T-helper 1 cell treated with Interleukin-12 subunit alpha and Interleukin-12 subunit beta and Interleukin-4 antibody, amounts not matched to agents 30 μg/mL and 1 μg/mL, for 36 hours (primary cell): ENCODE measurements around the gene MSI2.
"Not testable (repeated sequence)": the region's sequence is repeated elsewhere in the genome, so short reads cannot be mapped to it uniquely, and the experiment has no call there.

ENCODE experiments used
- H3K27ac Mint-ChIP-seq: one replicate; pipeline ENCODE4 v1.8.0; 2021; ENCODE audit warnings: mild to moderate bottlenecking, mixed read lengths
- H3K27me3 Mint-ChIP-seq: one replicate; pipeline ENCODE4 v1.8.0; 2021; ENCODE audit warnings: low read depth, mixed read lengths
- H3K36me3 Mint-ChIP-seq: one replicate; pipeline ENCODE4 v1.8.0; 2021; ENCODE audit warnings: low read depth, mixed read lengths
- H3K4me1 Mint-ChIP-seq: one replicate; pipeline ENCODE4 v1.8.0; 2021; ENCODE audit warnings: low read depth, mixed read lengths
- H3K4me3 Mint-ChIP-seq: one replicate; pipeline ENCODE4 v1.8.0; 2021; ENCODE audit warnings: mild to moderate bottlenecking, moderate library complexity, mixed read lengths
- H3K9me3 Mint-ChIP-seq: one replicate; pipeline ENCODE4 v1.8.0; 2021; ENCODE audit warnings: mixed read lengths

MSI2 gene

DNA sequence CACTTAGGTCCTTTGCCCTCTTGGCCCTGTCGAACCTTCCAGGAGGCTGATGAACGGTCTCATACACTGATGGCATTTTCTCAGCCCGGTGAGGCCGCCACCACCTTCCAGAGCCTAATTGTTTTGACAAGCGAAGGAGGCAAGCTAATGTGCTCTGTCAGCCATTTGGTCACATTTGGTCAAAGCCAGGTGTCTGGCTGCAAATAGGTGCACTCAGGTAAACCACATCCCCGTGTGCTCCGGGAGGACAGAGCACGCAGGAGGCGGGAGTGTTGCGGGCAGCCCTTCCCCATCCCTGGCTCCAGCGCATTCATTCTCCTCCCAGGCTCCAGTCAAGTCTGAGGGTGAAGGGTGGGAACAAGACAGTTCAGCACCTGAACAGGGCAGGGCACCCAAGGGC is 240.1 kb downstream of the MSI2 start:
- H3K4me1 Mint-ChIP-seq, result peaks cover 17% of the 10 kb centered on the region
- H3K36me3 Mint-ChIP-seq, result no peaks in the 10 kb centered on the region
- H3K27ac Mint-ChIP-seq, result no peak overlapping the region
- no peaks in the 10 kb centered on the region for H3K9me3 Mint-ChIP-seq
- no peaks in the 10 kb centered on the region for H3K27me3 Mint-ChIP-seq
- H3K4me3 Mint-ChIP-seq, result no peak overlapping the region

GRCh38 chr17:57498443-57498842 is 242.1 kb downstream of the MSI2 start:
- no peaks in the 10 kb centered on the region for H3K27me3 Mint-ChIP-seq
- H3K27ac Mint-ChIP-seq, result no peak overlapping the region
- H3K4me1 Mint-ChIP-seq, result peaks cover 17% of the 10 kb centered on the region
- no peaks in the 10 kb centered on the region for H3K36me3 Mint-ChIP-seq
- H3K4me3 Mint-ChIP-seq, result no peak overlapping the region
- H3K9me3 Mint-ChIP-seq, result no peaks in the 10 kb centered on the region

- not testable (repeated sequence) for H3K36me3 Mint-ChIP-seq, H3K27ac Mint-ChIP-seq, H3K9me3 Mint-ChIP-seq, H3K27me3 Mint-ChIP-seq, H3K4me3 Mint-ChIP-seq
- peaks cover 18% of the 10 kb centered on the region for H3K4me1 Mint-ChIP-seq
Measured at GRCh38 chr17:57499221-57499620, 242.9 kb downstream of the MSI2 start.

GRCh38 chr17:57499648-57500049 is 243.3 kb downstream of the MSI2 start:
- no peaks in the 10 kb centered on the region for H3K36me3 Mint-ChIP-seq
- peak overlapping the region; percentile 1 for H3K27ac Mint-ChIP-seq
- H3K4me3 Mint-ChIP-seq, result no peak overlapping the region
- no peaks in the 10 kb centered on the region for H3K27me3 Mint-ChIP-seq
- peaks cover 20% of the 10 kb centered on the region for H3K4me1 Mint-ChIP-seq
- no peaks in the 10 kb centered on the region for H3K9me3 Mint-ChIP-seq

- no peaks in the 10 kb centered on the region for H3K27me3 Mint-ChIP-seq
- H3K36me3 Mint-ChIP-seq, result no peaks in the 10 kb centered on the region
- H3K4me1 Mint-ChIP-seq, result peaks cover 17% of the 10 kb centered on the region
- H3K9me3 Mint-ChIP-seq, result no peaks in the 10 kb centered on the region
- no peak overlapping the region for H3K27ac Mint-ChIP-seq
- H3K4me3 Mint-ChIP-seq, result no peak overlapping the region
Measured at GRCh38 chr17:57501016-57501415, 244.7 kb downstream of the MSI2 start.

GRCh38 chr17:57502022-57502421 is 245.7 kb downstream of the MSI2 start:
- Mint-ChIP-seq H3K27me3 (no peaks in the 10 kb centered on the region), H3K9me3 (no peaks in the 10 kb centered on the region), H3K4me3 (no peak overlapping the region), H3K36me3 (no peaks in the 10 kb centered on the region), H3K27ac (no peak overlapping the region), H3K4me1 (peaks cover 17% of the 10 kb centered on the region)

GRCh38 chr17:57502811-57503241 is 246.5 kb downstream of the MSI2 start:
- no peaks in the 10 kb centered on the region for H3K9me3 Mint-ChIP-seq
- no peaks in the 10 kb centered on the region for H3K36me3 Mint-ChIP-seq
- no peaks in the 10 kb centered on the region for H3K27me3 Mint-ChIP-seq
- H3K4me1 Mint-ChIP-seq, result peaks cover 13% of the 10 kb centered on the region
- no peak overlapping the region for H3K27ac Mint-ChIP-seq
- no peak overlapping the region for H3K4me3 Mint-ChIP-seq

DNA sequence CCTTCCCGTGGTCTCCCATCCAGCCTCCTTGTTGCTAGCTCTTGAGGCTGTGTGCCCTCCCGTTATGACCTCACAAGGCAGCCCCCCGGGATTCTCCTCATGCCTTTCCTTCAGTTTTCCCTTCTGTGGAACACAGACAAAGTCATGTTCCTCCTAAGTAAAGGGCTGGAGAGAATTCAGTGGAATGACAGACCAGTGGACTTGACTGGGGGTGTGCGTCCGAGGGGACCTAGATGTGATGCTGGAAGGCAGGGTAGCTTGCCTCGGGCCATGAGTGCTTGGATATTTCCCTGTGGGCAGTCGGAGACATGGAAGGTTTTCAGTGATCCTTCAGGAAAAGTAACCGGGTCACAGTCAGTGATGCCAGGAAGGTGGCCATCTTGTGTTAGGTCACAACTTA is 247.9 kb downstream of the MSI2 start:
- Mint-ChIP-seq H3K9me3 (no peaks in the 10 kb centered on the region), H3K4me1 (peaks cover 10% of the 10 kb centered on the region), H3K36me3 (no peaks in the 10 kb centered on the region), H3K27ac (no peak overlapping the region), H3K4me3 (no peak overlapping the region), H3K27me3 (no peaks in the 10 kb centered on the region)

DNA sequence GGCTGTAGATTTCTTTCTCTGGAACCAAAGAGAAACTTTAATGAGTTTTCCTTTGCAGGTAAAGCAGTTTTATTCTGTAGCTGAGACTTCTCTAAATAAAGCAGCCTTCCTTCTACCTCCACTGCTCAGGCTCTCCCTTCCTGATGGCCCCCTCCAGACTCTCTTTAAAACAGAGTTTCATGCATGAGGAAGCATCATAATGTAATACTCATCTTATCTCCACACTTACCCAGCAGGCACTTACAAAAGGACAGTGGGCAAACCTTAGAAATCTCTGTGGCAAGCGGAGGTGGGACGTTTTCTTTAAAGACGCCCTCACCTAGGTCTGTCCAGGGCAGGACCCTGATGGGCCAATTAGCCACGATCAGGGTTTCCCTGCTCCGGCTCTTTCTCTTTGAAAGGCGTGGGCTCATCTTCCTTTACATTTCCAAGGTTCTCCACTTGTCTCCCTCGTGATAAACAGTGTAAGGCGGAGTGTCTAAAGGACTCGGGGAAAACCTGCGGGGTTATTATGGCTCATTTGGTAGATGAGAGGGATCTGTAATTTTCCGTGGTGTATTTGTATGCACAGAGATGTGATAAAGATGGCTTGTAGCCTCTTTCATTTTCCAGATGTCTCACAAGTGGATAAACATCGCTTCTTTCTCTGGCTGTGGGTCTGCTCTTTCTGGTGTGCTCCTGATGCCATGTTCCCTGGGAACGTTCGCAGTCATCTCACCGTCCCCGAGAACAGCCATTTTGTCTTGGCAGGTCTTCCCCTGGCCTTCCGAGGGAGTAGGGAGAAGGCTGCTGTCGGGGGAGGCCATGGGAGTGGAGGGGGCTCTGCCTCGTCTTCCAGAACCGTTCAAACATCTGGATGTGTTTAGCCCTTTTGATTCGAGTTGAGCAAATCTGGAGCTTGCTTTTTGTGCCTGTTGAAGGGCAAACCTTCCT is 249.8 kb downstream of the MSI2 start:
- no peaks in the 10 kb centered on the region for H3K9me3 Mint-ChIP-seq
- H3K4me3 Mint-ChIP-seq, result no peak overlapping the region
- H3K27ac Mint-ChIP-seq, result no peak overlapping the region
- no peaks in the 10 kb centered on the region for H3K36me3 Mint-ChIP-seq
- peaks cover 5% of the 10 kb centered on the region for H3K4me1 Mint-ChIP-seq
- H3K27me3 Mint-ChIP-seq, result no peaks in the 10 kb centered on the region

GRCh38 chr17:57506774-57507127 is 250.4 kb downstream of the MSI2 start:
- Mint-ChIP-seq H3K9me3 (no peaks in the 10 kb centered on the region), H3K27me3 (no peaks in the 10 kb centered on the region), H3K27ac (no peak overlapping the region), H3K4me1 (peaks cover 5% of the 10 kb centered on the region), H3K36me3 (no peaks in the 10 kb centered on the region), H3K4me3 (no peak overlapping the region)

- Mint-ChIP-seq H3K4me1 (peaks cover 7% of the 10 kb centered on the region), H3K9me3 (no peaks in the 10 kb centered on the region), H3K27me3 (no peaks in the 10 kb centered on the region), H3K27ac (no peak overlapping the region), H3K4me3 (no peak overlapping the region), H3K36me3 (no peaks in the 10 kb centered on the region)
Measured at GRCh38 chr17:57507828-57508227, 251.5 kb downstream of the MSI2 start.

- Mint-ChIP-seq H3K4me1 (peaks cover 9% of the 10 kb centered on the region), H3K27ac (peak overlapping the region; percentile 46), H3K36me3 (no peaks in the 10 kb centered on the region), H3K27me3 (no peaks in the 10 kb centered on the region), H3K9me3 (no peaks in the 10 kb centered on the region), H3K4me3 (no peak overlapping the region)
Measured at GRCh38 chr17:57508671-57509070, 252.3 kb downstream of the MSI2 start.

DNA sequence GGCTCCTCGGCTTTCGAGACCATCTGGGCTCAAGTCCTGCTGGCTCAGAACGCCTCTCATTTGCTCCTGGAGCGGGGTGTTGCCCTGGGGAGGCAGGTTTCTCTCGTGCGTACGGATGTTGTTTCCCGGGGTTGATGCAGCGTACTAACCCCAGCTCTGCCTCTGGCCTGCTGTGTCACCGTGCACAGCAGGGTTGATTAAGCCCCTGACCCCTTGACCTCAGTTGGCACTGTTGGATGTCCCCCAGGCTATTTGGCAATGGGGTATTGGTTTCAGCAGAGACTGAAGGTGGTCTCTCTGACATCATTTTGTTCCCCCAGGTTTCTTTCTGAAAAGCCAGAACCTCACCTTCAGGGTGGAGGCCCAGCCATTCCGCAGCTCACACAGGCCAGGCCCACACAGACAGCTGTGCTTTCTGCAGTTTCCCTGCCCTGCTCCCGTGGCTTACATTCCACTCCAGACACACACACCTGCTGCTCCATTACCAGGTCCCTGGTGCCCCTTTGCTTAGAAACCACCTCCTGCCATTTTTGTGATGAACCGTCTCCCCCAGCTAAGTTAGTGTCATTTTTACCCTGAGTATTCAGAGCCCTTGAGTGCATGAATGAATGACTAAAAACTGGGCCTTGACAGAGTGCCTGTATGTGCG is 255.3 kb downstream of the MSI2 start:
- Mint-ChIP-seq H3K27me3 (no peaks in the 10 kb centered on the region), H3K36me3 (no peaks in the 10 kb centered on the region), H3K4me1 (peaks cover 11% of the 10 kb centered on the region), H3K27ac (no peak overlapping the region), H3K9me3 (no peaks in the 10 kb centered on the region), H3K4me3 (no peak overlapping the region)

GRCh38 chr17:57512258-57512657 is 255.9 kb downstream of the MSI2 start:
- Mint-ChIP-seq H3K27me3 (no peaks in the 10 kb centered on the region), H3K36me3 (no peaks in the 10 kb centered on the region), H3K27ac (no peak overlapping the region), H3K4me1 (peaks cover 11% of the 10 kb centered on the region), H3K9me3 (no peaks in the 10 kb centered on the region), H3K4me3 (no peak overlapping the region)

GRCh38 chr17:57512691-57513090 is 256.4 kb downstream of the MSI2 start:
- Mint-ChIP-seq H3K36me3 (no peaks in the 10 kb centered on the region), H3K4me3 (no peak overlapping the region), H3K27me3 (no peaks in the 10 kb centered on the region), H3K9me3 (no peaks in the 10 kb centered on the region), H3K27ac (no peak overlapping the region), H3K4me1 (peaks cover 11% of the 10 kb centered on the region)
